HEK293 (cell line): ENCODE measurements around the gene NELL1.

Source experiments
- CTCF ChIA-PET: fragments of 350-600 bp; formaldehyde crosslinking; extraction: SDS; loops from one replicate; lab custom pipeline; 2021; ENCODE audit warnings: antibody characterized with exemption; lab: Yijun Ruan, JAX
- POLR2A ChIA-PET: fragments of 300-600 bp; formaldehyde crosslinking; extraction: SDS; loops from one replicate; lab custom pipeline; 2020; ENCODE audit warnings: antibody characterized with exemption, inconsistent platforms; lab: Yijun Ruan, JAX
- H3K27ac ChIP-seq: fragments of 200-500 bp; sonication (Bioruptor generic); 2 replicates; pipeline ENCODE4 v1.5.1; 2014; ENCODE audit warnings: low read depth, low read length, control low read depth, inconsistent platforms; ENCODE audit errors: extremely low read depth
- H3K36me3 ChIP-seq, 2 experiments: fragments of 200-500 bp in 1 of 2; sonication (Bioruptor generic) in 1 of 2; 1 replicate in 1 of 2; 2 replicates in 1 of 2; pipeline ENCODE4 v1.5.1; 2014 to 2017; ENCODE audit warnings: inconsistent platforms in 2 of 2, low read length in 2 of 2; ENCODE audit not compliant: control insufficient read depth in 2 of 2, insufficient read depth in 1 of 2
- H3K4me1 ChIP-seq: fragments of 200-500 bp; sonication (Bioruptor generic); 2 replicates; pipeline ENCODE4 v1.5.1; 2014; ENCODE audit warnings: mild to moderate bottlenecking, low read length, inconsistent platforms; ENCODE audit not compliant: control insufficient read depth, insufficient read depth
- H3K4me3 ChIP-seq: 2 replicates; pipeline ENCODE4 v1.5.1; 2011; ENCODE audit warnings: low read depth, mild to moderate bottlenecking, control low read depth, low read length, moderate library complexity
- H3K9me3 ChIP-seq: fragments of 200-500 bp; sonication (Bioruptor generic); 2 replicates; pipeline ENCODE4 v1.5.1; 2014; ENCODE audit warnings: low read depth, low read length, inconsistent platforms; ENCODE audit not compliant: control insufficient read depth, insufficient read depth
- HOXA7 ChIP-seq: sonication (generic); formaldehyde crosslinking; IDR thresholded peaks from 2 replicates; pipeline ENCODE4 v1.8.1; 2022; ENCODE audit warnings: missing genetic modification reagents, borderline replicate concordance
- IKZF3 ChIP-seq: fragments of 450-650 bp; IDR thresholded peaks from 2 replicates; pipeline ENCODE4 v1.5.0; 2018; ENCODE audit warnings: missing biosample characterization, mild to moderate bottlenecking, missing genetic modification characterization, moderate library complexity
- INSM2 ChIP-seq: fragments of 450-650 bp; formaldehyde crosslinking; IDR thresholded peaks from 2 replicates; pipeline ENCODE4 v1.5.1; 2016; ENCODE audit warnings: missing biosample characterization, missing genetic modification characterization
- OVOL3 ChIP-seq: fragments of 450-650 bp; formaldehyde crosslinking; IDR thresholded peaks from 2 replicates; pipeline ENCODE4 v1.5.1; 2016; ENCODE audit warnings: missing biosample characterization, missing genetic modification characterization
- PRDM4 ChIP-seq: fragments of 450-650 bp; formaldehyde crosslinking; IDR thresholded peaks from 2 replicates; pipeline ENCODE4 v1.5.1; 2017; ENCODE audit warnings: missing biosample characterization, missing genetic modification characterization
- REPIN1 ChIP-seq: fragments of 450-650 bp; formaldehyde crosslinking; IDR thresholded peaks from 2 replicates; pipeline ENCODE4 v1.5.1; 2017; ENCODE audit warnings: missing biosample characterization, missing genetic modification characterization, low read depth
- TRIM28 ChIP-seq: IDR thresholded peaks from 2 replicates; pipeline ENCODE4 v1.6.1; 2011; ENCODE audit warnings: low read length, control low read depth, borderline replicate concordance
- YY2 ChIP-seq: fragments of 450-650 bp; formaldehyde crosslinking; IDR thresholded peaks from 2 replicates; pipeline ENCODE4 v1.5.1; 2016; ENCODE audit warnings: missing biosample characterization, missing genetic modification characterization
- ZIC2 ChIP-seq: fragments of 450-650 bp; formaldehyde crosslinking; IDR thresholded peaks from 2 replicates; pipeline ENCODE4 v1.5.1; 2016; ENCODE audit warnings: missing biosample characterization, missing genetic modification characterization
- ZNF114 ChIP-seq: fragments of 450-650 bp; formaldehyde crosslinking; IDR thresholded peaks from 2 replicates; pipeline ENCODE4 v1.5.0; 2017; ENCODE audit warnings: missing biosample characterization, missing genetic modification characterization
- ZNF169 ChIP-seq: fragments of 450-650 bp; formaldehyde crosslinking; IDR thresholded peaks from 2 replicates; pipeline ENCODE4 v1.5.1; 2016; ENCODE audit warnings: missing biosample characterization, missing genetic modification characterization
- ZNF223 ChIP-seq: fragments of 450-650 bp; formaldehyde crosslinking; IDR thresholded peaks from 2 replicates; pipeline ENCODE4 v1.5.1; 2016; ENCODE audit warnings: missing biosample characterization, missing genetic modification characterization
- ZNF266 ChIP-seq: fragments of 450-650 bp; formaldehyde crosslinking; IDR thresholded peaks from 2 replicates; pipeline ENCODE4 v1.5.1; 2016; ENCODE audit warnings: missing biosample characterization, missing genetic modification characterization, low read depth
- ZNF404 ChIP-seq: fragments of 450-650 bp; formaldehyde crosslinking; IDR thresholded peaks from 2 replicates; pipeline ENCODE4 v1.5.1; 2017; ENCODE audit warnings: missing biosample characterization, missing genetic modification characterization
- ZNF433 ChIP-seq: fragments of 450-650 bp; formaldehyde crosslinking; IDR thresholded peaks from 2 replicates; pipeline ENCODE4 v1.5.1; 2016; ENCODE audit warnings: missing biosample characterization, missing genetic modification characterization, low read depth
- ZNF529 ChIP-seq: fragments of 450-650 bp; formaldehyde crosslinking; IDR thresholded peaks from 2 replicates; pipeline ENCODE4 v1.5.1; 2017; ENCODE audit warnings: missing genetic modification characterization, missing biosample characterization; ENCODE audit not compliant: insufficient replicate concordance
- ZNF544 ChIP-seq: fragments of 450-650 bp; formaldehyde crosslinking; IDR thresholded peaks from 2 replicates; pipeline ENCODE4 v1.5.0; 2017; ENCODE audit warnings: missing biosample characterization, missing genetic modification characterization
- ZNF549 ChIP-seq: fragments of 450-650 bp; IDR thresholded peaks from 2 replicates; pipeline ENCODE4 v1.5.1; 2018; ENCODE audit warnings: missing biosample characterization, missing genetic modification characterization, mild to moderate bottlenecking, inconsistent platforms, moderate library complexity
- ZNF580 ChIP-seq: fragments of 450-650 bp; formaldehyde crosslinking; IDR thresholded peaks from 2 replicates; pipeline ENCODE4 v1.5.1; 2016; ENCODE audit warnings: missing biosample characterization, missing genetic modification characterization
- ZNF624 ChIP-seq: fragments of 450-650 bp; formaldehyde crosslinking; IDR thresholded peaks from 2 replicates; pipeline ENCODE4 v1.5.1; 2017; ENCODE audit warnings: missing biosample characterization, missing genetic modification characterization
- ZNF701 ChIP-seq: fragments of 450-650 bp; formaldehyde crosslinking; IDR thresholded peaks from 2 replicates; pipeline ENCODE4 v1.5.1; 2016; ENCODE audit warnings: missing biosample characterization, missing genetic modification characterization
- ZSCAN18 ChIP-seq: fragments of 450-650 bp; formaldehyde crosslinking; IDR thresholded peaks from 2 replicates; pipeline ENCODE4 v1.5.1; 2016; ENCODE audit warnings: missing biosample characterization, missing genetic modification characterization

The NELL1 gene

GRCh38 chr11:21353425-21353824, 684.0 kb downstream of the NELL1 start:
- TF ChIP-seq ZNF580 (tag by site-specific recombination) (no peak), OVOL3 (tag by site-specific recombination) (no peak)
- CTCF ChIA-PET, result no interaction called here
- no peak overlapping the region for H3K27ac ChIP-seq
- POLR2A ChIA-PET, result no interaction called here
- no peak overlapping the region for H3K4me3 ChIP-seq
- no peaks in the 10 kb centered on the region for H3K36me3 ChIP-seq
- H3K9me3 ChIP-seq, result no peaks in the 10 kb centered on the region
- H3K4me1 ChIP-seq, result no peaks in the 10 kb centered on the region

- H3K4me3 ChIP-seq, result no peak overlapping the region
- CTCF ChIA-PET, result no interaction called here
- H3K4me1 ChIP-seq, result no peaks in the 10 kb centered on the region
- POLR2A ChIA-PET, result no interaction called here
- TF ChIP-seq ZNF266 (no peak), ZNF544 (tag by site-specific recombination) (no peak), PRDM4 (tag by site-specific recombination) (no peak), ZNF701 (tag by site-specific recombination) (no peak), ZSCAN18 (tag by site-specific recombination) (no peak), TRIM28 (no peak), INSM2 (no peak), YY2 (tag by site-specific recombination) (no peak), ZNF223 (tag by site-specific recombination) (no peak), REPIN1 (no peak), IKZF3 (tag by site-specific recombination) (no peak), ZNF114 (no peak), ZNF624 (tag by site-specific recombination) (no peak), ZNF404 (tag by site-specific recombination) (no peak)
- H3K36me3 ChIP-seq, result no peaks in the 10 kb centered on the region
- no peak overlapping the region for H3K27ac ChIP-seq
- no peaks in the 10 kb centered on the region for H3K9me3 ChIP-seq
Measured at GRCh38 chr11:21364866-21365624, 695.7 kb downstream of the NELL1 start.

GRCh38 chr11:21369947-21370346, 700.6 kb downstream of the NELL1 start:
- ChIA-PET POLR2A (no interaction called here), CTCF (interaction anchor here (1.2 kb wide), 1 partner anchor 142 kb away, joined by 3 read pairs; no protein-coding TSS in a partner anchor)
- Histone ChIP-seq H3K4me3 (no peak overlapping the region), H3K9me3 (no peaks in the 10 kb centered on the region), H3K27ac (no peak overlapping the region), H3K36me3 (no peaks in the 10 kb centered on the region), H3K4me1 (no peaks in the 10 kb centered on the region)
- no peak for TF ChIP-seq ZNF433
- TF ChIP-seq ZNF529 (tag by site-specific recombination), result no peak
- no peak for TF ChIP-seq ZIC2 (tag by site-specific recombination)
- TF ChIP-seq HOXA7 (CRISPR knock-in tag), result no peak
- no peak for TF ChIP-seq ZNF549 (tag by site-specific recombination)
- no peak for TF ChIP-seq ZNF169 (tag by site-specific recombination)
